SK-N-SH (cell line): ENCODE results near the gene DCTD.

Experiments
- EP300 ChIP-seq, 2 experiments: IDR thresholded peaks; 2 replicates each; pipeline versions ENCODE4 v1.4.0 to v1.6.1; 2012; ENCODE audit warnings: borderline replicate concordance in 1 of 2, low read depth in 1 of 2, low read length in 1 of 2
- EZH2phosphoT487 ChIP-seq: fragments of 200-600 bp; sonication (generic); IDR thresholded peaks from 2 replicates; pipeline ENCODE4 v1.6.1; 2017; ENCODE audit warnings: low read depth, mixed run types, mild to moderate bottlenecking, antibody characterized with exemption, moderate library complexity, borderline replicate concordance
- JUND ChIP-seq: IDR thresholded peaks from 2 replicates; pipeline ENCODE4 v1.4.0; 2012
- SIN3A ChIP-seq: IDR thresholded peaks from 2 replicates; pipeline ENCODE4 v1.6.1; 2012; ENCODE audit warnings: low read depth, mild to moderate bottlenecking, low read length, moderate library complexity, borderline replicate concordance
- SMC3 ChIP-seq: IDR thresholded peaks from 2 replicates; pipeline ENCODE4 v1.6.1; 2012; ENCODE audit warnings: low read depth, low read length, improper control_type of control experiment
- TAF1 ChIP-seq: IDR thresholded peaks from 2 replicates; pipeline ENCODE4 v1.6.1; 2012; ENCODE audit warnings: low read depth, mild to moderate bottlenecking, low read length, moderate library complexity, borderline replicate concordance

DNA sequence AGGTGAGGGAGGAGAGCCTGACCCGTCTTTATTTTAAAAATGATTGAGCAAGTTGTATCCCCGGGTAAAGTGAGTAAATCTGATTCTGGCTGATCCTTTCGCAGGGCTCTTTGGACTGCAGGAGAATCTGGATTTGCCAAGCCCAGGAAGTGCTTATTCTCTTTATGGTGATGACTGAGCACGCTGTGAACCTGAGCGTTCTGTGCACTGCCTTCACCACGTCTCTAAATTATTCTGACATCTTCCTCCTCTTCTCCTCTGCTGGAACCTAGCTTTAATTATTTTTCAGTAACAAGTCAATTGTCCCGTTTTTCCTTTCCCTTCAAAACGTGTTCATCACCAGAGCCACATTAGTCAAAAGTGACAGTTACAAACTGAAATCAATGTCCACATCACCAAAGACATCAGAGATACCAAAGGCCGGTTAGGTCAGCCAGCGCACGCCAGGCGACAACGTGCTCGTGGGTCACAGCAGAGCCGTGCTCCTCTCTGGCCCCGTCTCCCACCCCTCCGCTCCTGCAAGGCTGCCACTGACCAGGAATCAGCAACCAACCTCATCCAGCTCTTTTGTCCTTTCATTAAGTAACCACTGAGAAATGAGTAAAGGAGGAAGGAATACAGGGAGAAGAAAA is 74.3 kb downstream of the DCTD start:
- no peak for TF ChIP-seq SMC3
- no peak for TF ChIP-seq TAF1
- no peak for TF ChIP-seq EP300 (IDR thresholded peaks at IDR 0.05; ENCODE audit: borderline replicate concordance in 1 of 2, low read depth in 1 of 2, low read length in 1 of 2)
- no peak for TF ChIP-seq SIN3A
- TF ChIP-seq EZH2phosphoT487 = no peak
- no peak for TF ChIP-seq JUND
